HepG2 (cell line): ENCODE data around the gene ABHD10. TPM values are rescaled to one million over a fixed set of nuclear protein-coding genes. Genes with fewer than 3 reads are reported as not detected.

Experiments used
- ATF7 ChIP-seq, 2 experiments: fragments of 450-650 bp in 1 of 2; sonication (generic) in 1 of 2; formaldehyde crosslinking in 1 of 2; IDR thresholded peaks; 2 replicates each; pipeline versions ENCODE4 v1.4.0 to v1.6.1; 2016 to 2020; ENCODE audit warnings: antibody characterized with exemption in 1 of 2, mild to moderate bottlenecking in 1 of 2, missing genetic modification reagents in 1 of 2
- CCDC6 ChIP-seq: sonication (generic); formaldehyde crosslinking; IDR thresholded peaks from 2 replicates; pipeline ENCODE4 v1.8.1; 2022; ENCODE audit warnings: mild to moderate bottlenecking, missing genetic modification reagents, moderate library complexity
- CHCHD3 ChIP-seq: sonication (generic); formaldehyde crosslinking; IDR thresholded peaks from 2 replicates; pipeline ENCODE4 v1.8.0; 2022; ENCODE audit warnings: mild to moderate bottlenecking, missing genetic modification reagents, moderate library complexity
- DMAP1 ChIP-seq: IDR thresholded peaks from 2 replicates; pipeline ENCODE4 v1.6.1; 2016
- ELF3 ChIP-seq: IDR thresholded peaks from 2 replicates; pipeline ENCODE4 v1.6.1; 2016; ENCODE audit warnings: missing genetic modification reagents, missing compliant biosample characterization
- KAT2B ChIP-seq: fragments of 150-350 bp; IDR thresholded peaks from 2 replicates; pipeline ENCODE4 v1.6.1; 2014; ENCODE audit warnings: low read depth, low read length, borderline replicate concordance
- KDM5A ChIP-seq: fragments of 200-600 bp; sonication (generic); IDR thresholded peaks from 2 replicates; pipeline ENCODE4 v1.7.0; 2018; ENCODE audit warnings: antibody characterized with exemption, mild to moderate bottlenecking, low read length, borderline replicate concordance
- MBNL3 ChIP-seq: fragments of 250-450 bp; sonication (Bioruptor Pico); conservative IDR thresholded peaks from 2 replicates; pipeline ENCODE4 v1.8.0; 2022; ENCODE audit warnings: mild to moderate bottlenecking, inconsistent platforms
- MIER2 ChIP-seq: IDR thresholded peaks from 2 replicates; pipeline ENCODE4 v1.6.1; 2016; ENCODE audit warnings: missing biosample characterization, missing genetic modification reagents
- POGZ ChIP-seq: sonication (generic); formaldehyde crosslinking; IDR thresholded peaks from 2 replicates; pipeline ENCODE4 v1.4.0; 2020; ENCODE audit warnings: mild to moderate bottlenecking, missing genetic modification reagents
- PRPF4 ChIP-seq: fragments of 200-400 bp; formaldehyde crosslinking; IDR thresholded peaks from 2 replicates; pipeline ENCODE4 v1.6.1; 2016; ENCODE audit warnings: low read length, low read depth; ENCODE audit not compliant: poor library complexity, severe bottlenecking
- RFX1 ChIP-seq: fragments of 450-650 bp; IDR thresholded peaks from 2 replicates; pipeline ENCODE4 v1.6.1; 2017
- SOX13 ChIP-seq, 3 experiments: fragments of 450-650 bp in 1 of 3; sonication (generic) in 1 of 3; formaldehyde crosslinking in 1 of 3; IDR thresholded peaks in 2 of 3; conservative IDR thresholded peaks in 1 of 3; 2 replicates each; pipeline versions ENCODE4 v1.5.0 to v1.6.1; 2016 to 2020; ENCODE audit warnings: antibody characterized with exemption in 1 of 3, mild to moderate bottlenecking in 1 of 3, missing compliant biosample characterization in 1 of 3, missing genetic modification reagents in 1 of 3, moderate library complexity in 1 of 3
- SRSF4 ChIP-seq: fragments of 200-400 bp; formaldehyde crosslinking; IDR thresholded peaks from one replicate; pipeline ENCODE4 v1.6.1; 2018; ENCODE audit warnings: mild to moderate bottlenecking, low read depth, low read length, moderate library complexity; ENCODE audit not compliant: poor library complexity, severe bottlenecking
- TAF15 ChIP-seq: fragments of 200-400 bp; formaldehyde crosslinking; IDR thresholded peaks from one replicate; pipeline ENCODE4 v1.6.1; 2018; ENCODE audit warnings: mild to moderate bottlenecking, low read depth, low read length; ENCODE audit not compliant: poor library complexity, severe bottlenecking
- ZNF354B ChIP-seq: sonication (generic); formaldehyde crosslinking; IDR thresholded peaks from 2 replicates; pipeline ENCODE4 v1.8.0; 2022; ENCODE audit warnings: mild to moderate bottlenecking, missing genetic modification reagents
- ZNF430 ChIP-seq: sonication (generic); formaldehyde crosslinking; IDR thresholded peaks from 2 replicates; pipeline ENCODE4 v1.9.0; 2021; ENCODE audit warnings: mild to moderate bottlenecking, missing genetic modification reagents
- ZNF563 ChIP-seq: sonication (generic); formaldehyde crosslinking; IDR thresholded peaks from 2 replicates; pipeline ENCODE4 v1.8.0; 2022; ENCODE audit warnings: mild to moderate bottlenecking, moderate library complexity, missing genetic modification reagents
- ZNF678 ChIP-seq: sonication (generic); formaldehyde crosslinking; IDR thresholded peaks from 2 replicates; pipeline ENCODE4 v1.4.0; 2020; ENCODE audit warnings: mild to moderate bottlenecking, missing genetic modification reagents
- polyA plus RNA-seq, 8 experiments: library from polyadenylated mRNA; depleted of rRNA in 3 of 8; stranded (reverse) in 7 of 8; unstranded in 1 of 8; fragments of >200 nt; fragmentation: Illumina TruSeq in 4 of 8; extraction: Trizol in 4 of 8; gene quantifications; 2 replicates each; pipeline versions ENCODE4 v1.2.1 to v1.2.3, GENCODE V29; 2011 to 2016; ENCODE audit warnings: low read depth in 4 of 8, missing spikeins in 1 of 8, mixed read lengths in 1 of 8; ENCODE audit not compliant: insufficient read depth in 1 of 8
- total RNA-seq, 5 experiments: library from RNA; depleted of rRNA; stranded (reverse); fragments of >200 nt; fragmentation: Illumina TruSeq; extraction: Trizol; gene quantifications; 2 replicates each; pipeline ENCODE4 v1.2.3, GENCODE V29; 2016; ENCODE audit warnings: low read depth in 1 of 5
- TF ChIP-seq, protein P1 (sequence below): sonication (generic); formaldehyde crosslinking; IDR thresholded peaks from 2 replicates; pipeline ENCODE4 v1.4.0; 2020; ENCODE audit warnings: missing genetic modification reagents
- TF ChIP-seq, protein P2 (sequence below): sonication (generic); formaldehyde crosslinking; IDR thresholded peaks from 2 replicates; pipeline ENCODE4 v1.5.0; 2020; ENCODE audit warnings: missing genetic modification reagents
- TF ChIP-seq, protein P3 (sequence below): sonication (generic); formaldehyde crosslinking; IDR thresholded peaks from 2 replicates; pipeline ENCODE4 v1.4.0; 2020; ENCODE audit warnings: mild to moderate bottlenecking, missing genetic modification reagents

The ABHD10 gene
- total and polyA plus RNA-seq, 2 of the 13 experiments (the other 11 are each of a cell fraction or from before 2014, with no cell fraction given), result 22.8 to 50.2 TPM

DNA sequence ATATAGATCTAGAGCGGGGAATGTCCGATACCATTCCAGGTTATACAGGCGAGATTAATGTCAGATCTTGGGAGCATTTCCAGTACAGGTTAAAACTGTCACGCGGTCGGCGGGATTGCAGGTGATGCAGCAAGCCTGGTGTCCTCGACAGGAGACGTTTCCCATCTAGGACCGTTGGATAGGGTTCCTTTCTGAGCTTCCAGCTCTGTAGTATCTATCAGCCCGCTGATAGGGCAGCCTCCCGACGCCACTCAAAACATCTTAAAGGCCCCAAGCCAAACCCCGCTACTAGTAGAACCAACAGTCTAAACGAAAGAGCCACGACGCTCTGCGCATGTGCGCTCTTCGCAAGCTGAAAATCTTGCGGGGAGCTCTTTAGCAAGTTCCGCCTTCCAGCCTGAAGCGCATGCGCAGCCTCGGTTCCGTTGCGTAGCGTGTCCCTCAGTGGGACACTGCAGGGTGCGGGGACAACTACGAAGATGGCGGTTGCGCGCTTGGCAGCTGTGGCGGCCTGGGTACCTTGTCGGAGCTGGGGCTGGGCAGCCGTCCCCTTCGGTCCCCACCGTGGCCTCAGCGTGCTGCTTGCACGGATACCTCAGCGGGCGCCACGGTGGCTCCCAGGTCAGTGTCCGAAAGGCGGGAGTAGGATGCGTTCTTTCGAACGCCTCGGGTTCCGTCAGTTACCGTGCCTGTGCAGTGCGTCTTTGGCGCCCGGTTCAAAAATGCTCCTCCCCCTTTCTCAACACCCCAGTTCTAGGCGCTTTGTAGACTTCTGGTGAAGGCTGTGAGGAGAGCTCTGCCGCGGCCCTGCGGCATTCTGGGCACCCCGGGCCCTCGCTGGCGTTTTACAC lies at the start of gene ABHD10 (continued):
- TF ChIP-seq POGZ (CRISPR knock-in tag), result peak; percentile 70
- peak; percentile 72; the same call in 1 of the 2 replicates for TF ChIP-seq CCDC6 (CRISPR knock-in tag)
- TF ChIP-seq ZNF430, result no peak; the same call in 1 of the 2 replicates
- peak; percentile 74 for TF ChIP-seq KDM5A
- TF ChIP-seq, protein P1, sequence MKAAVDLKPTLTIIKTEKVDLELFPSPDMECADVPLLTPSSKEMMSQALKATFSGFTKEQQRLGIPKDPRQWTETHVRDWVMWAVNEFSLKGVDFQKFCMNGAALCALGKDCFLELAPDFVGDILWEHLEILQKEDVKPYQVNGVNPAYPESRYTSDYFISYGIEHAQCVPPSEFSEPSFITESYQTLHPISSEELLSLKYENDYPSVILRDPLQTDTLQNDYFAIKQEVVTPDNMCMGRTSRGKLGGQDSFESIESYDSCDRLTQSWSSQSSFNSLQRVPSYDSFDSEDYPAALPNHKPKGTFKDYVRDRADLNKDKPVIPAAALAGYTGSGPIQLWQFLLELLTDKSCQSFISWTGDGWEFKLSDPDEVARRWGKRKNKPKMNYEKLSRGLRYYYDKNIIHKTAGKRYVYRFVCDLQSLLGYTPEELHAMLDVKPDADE, result no peak
- TF ChIP-seq MBNL3, result no peak
- TF ChIP-seq, protein P2, sequence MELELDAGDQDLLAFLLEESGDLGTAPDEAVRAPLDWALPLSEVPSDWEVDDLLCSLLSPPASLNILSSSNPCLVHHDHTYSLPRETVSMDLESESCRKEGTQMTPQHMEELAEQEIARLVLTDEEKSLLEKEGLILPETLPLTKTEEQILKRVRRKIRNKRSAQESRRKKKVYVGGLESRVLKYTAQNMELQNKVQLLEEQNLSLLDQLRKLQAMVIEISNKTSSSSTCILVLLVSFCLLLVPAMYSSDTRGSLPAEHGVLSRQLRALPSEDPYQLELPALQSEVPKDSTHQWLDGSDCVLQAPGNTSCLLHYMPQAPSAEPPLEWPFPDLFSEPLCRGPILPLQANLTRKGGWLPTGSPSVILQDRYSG (CRISPR knock-in tag), result 0 out of 2 replicates have a peak, but pooled peaks have one; percentile 78
- no peak for TF ChIP-seq SRSF4
- TF ChIP-seq ZNF354B (CRISPR knock-in tag), result no peak
- TF ChIP-seq ZNF563 (CRISPR knock-in tag), result no peak; the same call in 1 of the 2 replicates
- no peak for TF ChIP-seq ATF7 (IDR thresholded peaks at IDR 0.05)
- TF ChIP-seq ATF7 (CRISPR knock-in tag; IDR thresholded peaks at IDR 0.05), result no peak
- no peak for TF ChIP-seq RFX1
- peak; percentile 52; the same call in 1 of the 2 replicates for TF ChIP-seq MIER2 (CRISPR knock-in tag)
- 0 out of 2 replicates have a peak, but pooled peaks have one; percentile 58 for TF ChIP-seq CHCHD3 (CRISPR knock-in tag)
- no peak for TF ChIP-seq PRPF4
- TF ChIP-seq SOX13 (IDR thresholded peaks at IDR 0.05), result 0 out of 2 replicates have a peak, but pooled peaks have one; percentile 30
- TF ChIP-seq SOX13 (CRISPR knock-in tag; conservative IDR thresholded peaks at IDR 0.05 in 1 of 2, IDR thresholded peaks at IDR 0.05 in 1 of 2), result peak in 1 of 2 experiments; percentile 17; a peak in 1 of 4 replicates
- TF ChIP-seq, protein P3, sequence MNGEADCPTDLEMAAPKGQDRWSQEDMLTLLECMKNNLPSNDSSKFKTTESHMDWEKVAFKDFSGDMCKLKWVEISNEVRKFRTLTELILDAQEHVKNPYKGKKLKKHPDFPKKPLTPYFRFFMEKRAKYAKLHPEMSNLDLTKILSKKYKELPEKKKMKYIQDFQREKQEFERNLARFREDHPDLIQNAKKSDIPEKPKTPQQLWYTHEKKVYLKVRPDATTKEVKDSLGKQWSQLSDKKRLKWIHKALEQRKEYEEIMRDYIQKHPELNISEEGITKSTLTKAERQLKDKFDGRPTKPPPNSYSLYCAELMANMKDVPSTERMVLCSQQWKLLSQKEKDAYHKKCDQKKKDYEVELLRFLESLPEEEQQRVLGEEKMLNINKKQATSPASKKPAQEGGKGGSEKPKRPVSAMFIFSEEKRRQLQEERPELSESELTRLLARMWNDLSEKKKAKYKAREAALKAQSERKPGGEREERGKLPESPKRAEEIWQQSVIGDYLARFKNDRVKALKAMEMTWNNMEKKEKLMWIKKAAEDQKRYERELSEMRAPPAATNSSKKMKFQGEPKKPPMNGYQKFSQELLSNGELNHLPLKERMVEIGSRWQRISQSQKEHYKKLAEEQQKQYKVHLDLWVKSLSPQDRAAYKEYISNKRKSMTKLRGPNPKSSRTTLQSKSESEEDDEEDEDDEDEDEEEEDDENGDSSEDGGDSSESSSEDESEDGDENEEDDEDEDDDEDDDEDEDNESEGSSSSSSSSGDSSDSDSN (CRISPR knock-in tag), result peak; percentile 76
- peak; percentile 69; the same call in 1 of the 2 replicates for TF ChIP-seq ELF3 (CRISPR knock-in tag)
- no peak for TF ChIP-seq TAF15
- TF ChIP-seq ZNF678 (CRISPR knock-in tag), result no peak
- peak; percentile 86 for TF ChIP-seq DMAP1 (CRISPR knock-in tag)
- no peak for TF ChIP-seq KAT2B
